22Rv1 (cell line): Measurements from ENCODE around the gene AMN.

Experiments
- ZFX ChIP-seq: fragments of 450-650 bp; IDR thresholded peaks from 2 replicates; pipeline ENCODE4 v1.6.1; 2017; ENCODE audit warnings: antibody characterized with exemption, borderline replicate concordance
- TF ChIP-seq, protein P1 (sequence below): fragments of 450-650 bp; IDR thresholded peaks from 2 replicates; pipeline ENCODE4 v1.5.1; 2017; ENCODE audit warnings: mild to moderate bottlenecking

GRCh38 chr14:102947321-102948103 lies 25.0 kb downstream of the AMN start:
- TF ChIP-seq, protein P1, sequence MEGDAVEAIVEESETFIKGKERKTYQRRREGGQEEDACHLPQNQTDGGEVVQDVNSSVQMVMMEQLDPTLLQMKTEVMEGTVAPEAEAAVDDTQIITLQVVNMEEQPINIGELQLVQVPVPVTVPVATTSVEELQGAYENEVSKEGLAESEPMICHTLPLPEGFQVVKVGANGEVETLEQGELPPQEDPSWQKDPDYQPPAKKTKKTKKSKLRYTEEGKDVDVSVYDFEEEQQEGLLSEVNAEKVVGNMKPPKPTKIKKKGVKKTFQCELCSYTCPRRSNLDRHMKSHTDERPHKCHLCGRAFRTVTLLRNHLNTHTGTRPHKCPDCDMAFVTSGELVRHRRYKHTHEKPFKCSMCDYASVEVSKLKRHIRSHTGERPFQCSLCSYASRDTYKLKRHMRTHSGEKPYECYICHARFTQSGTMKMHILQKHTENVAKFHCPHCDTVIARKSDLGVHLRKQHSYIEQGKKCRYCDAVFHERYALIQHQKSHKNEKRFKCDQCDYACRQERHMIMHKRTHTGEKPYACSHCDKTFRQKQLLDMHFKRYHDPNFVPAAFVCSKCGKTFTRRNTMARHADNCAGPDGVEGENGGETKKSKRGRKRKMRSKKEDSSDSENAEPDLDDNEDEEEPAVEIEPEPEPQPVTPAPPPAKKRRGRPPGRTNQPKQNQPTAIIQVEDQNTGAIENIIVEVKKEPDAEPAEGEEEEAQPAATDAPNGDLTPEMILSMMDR: no peak
- TF ChIP-seq ZFX: no peak
